Mesenchymal stem cell (in vitro differentiated cells and primary cell): ENCODE results near the gene ATP6V0A1.
"Not testable (repeated sequence)": the region's sequence is repeated elsewhere in the genome, so short reads cannot be mapped to it uniquely, and the experiment has no call there.

Experiments used
- DNase-seq: peaks from one replicate; pipeline ENCODE4 v3.0.0-alpha.2; 2013
- H2AFZ ChIP-seq: one replicate; pipeline ENCODE4 v1.6.1; 2013; ENCODE audit warnings: low read depth, mild to moderate bottlenecking, control low read depth, inconsistent platforms, low read length, moderate library complexity
- H2AK5ac ChIP-seq: 2 replicates; pipeline ENCODE4 v1.6.1; 2013; ENCODE audit warnings: low read length, moderate library complexity, mild to moderate bottlenecking, inconsistent platforms; ENCODE audit not compliant: severe bottlenecking
- H2BK120ac ChIP-seq: one replicate; pipeline ENCODE4 v1.6.1; 2013; ENCODE audit warnings: low read depth, mild to moderate bottlenecking, inconsistent platforms, low read length, moderate library complexity
- H2BK12ac ChIP-seq, 2 experiments: one replicate each; pipeline ENCODE4 v1.6.1; 2013; ENCODE audit warnings: inconsistent platforms in 2 of 2, low read length in 2 of 2, mild to moderate bottlenecking in 2 of 2, moderate library complexity in 2 of 2, control low read depth in 1 of 2
- H2BK15ac ChIP-seq: one replicate; pipeline ENCODE4 v1.6.1; 2013; ENCODE audit warnings: mild to moderate bottlenecking, low read depth, inconsistent platforms; ENCODE audit not compliant: poor library complexity, severe bottlenecking
- H2BK5ac ChIP-seq: 2 replicates; pipeline ENCODE4 v1.6.1; 2013; ENCODE audit warnings: low read depth, mild to moderate bottlenecking, low read length, control low read depth, inconsistent platforms; ENCODE audit not compliant: poor library complexity, severe bottlenecking
- H3K14ac ChIP-seq, 2 experiments: one replicate each; pipeline ENCODE4 v1.6.1; 2013; ENCODE audit warnings: inconsistent platforms in 2 of 2, low read length in 2 of 2, control low read depth in 1 of 2, mild to moderate bottlenecking in 1 of 2, moderate library complexity in 1 of 2
- H3K18ac ChIP-seq, 2 experiments: one replicate each; pipeline ENCODE4 v1.6.1; 2013; ENCODE audit warnings: inconsistent platforms in 2 of 2, low read length in 2 of 2, control low read depth in 1 of 2, low read depth in 1 of 2, mild to moderate bottlenecking in 1 of 2
- H3K23ac ChIP-seq, 2 experiments: one replicate each; pipeline ENCODE4 v1.6.1; 2013; ENCODE audit warnings: inconsistent platforms in 2 of 2, low read length in 2 of 2, mild to moderate bottlenecking in 2 of 2, moderate library complexity in 2 of 2, control low read depth in 1 of 2
- H3K27ac ChIP-seq: 2 replicates; pipeline ENCODE4 v1.5.1; 2013; ENCODE audit warnings: mild to moderate bottlenecking, moderate library complexity, low read length, control low read depth, inconsistent platforms; ENCODE audit not compliant: poor library complexity, severe bottlenecking
- H3K27me3 ChIP-seq, 2 experiments: 2 replicates each; pipeline versions ENCODE4 v1.6.1 to v1.7.0; 2013; ENCODE audit warnings: low read length in 2 of 2, mild to moderate bottlenecking in 2 of 2, moderate library complexity in 2 of 2, control low read depth in 1 of 2, inconsistent platforms in 1 of 2; ENCODE audit not compliant: control insufficient read depth in 1 of 2, insufficient read depth in 1 of 2
- H3K36me3 ChIP-seq, 2 experiments: 2 replicates each; pipeline versions ENCODE4 v1.6.1 to v1.7.0; 2013; ENCODE audit warnings: low read length in 2 of 2, control low read depth in 1 of 2, inconsistent platforms in 1 of 2, low read depth in 1 of 2, mild to moderate bottlenecking in 1 of 2; ENCODE audit not compliant: insufficient read depth in 2 of 2, control insufficient read depth in 1 of 2
- H3K4ac ChIP-seq, 2 experiments: one replicate each; pipeline ENCODE4 v1.6.1; 2013; ENCODE audit warnings: inconsistent platforms in 2 of 2, low read length in 2 of 2, mild to moderate bottlenecking in 2 of 2, moderate library complexity in 2 of 2, control low read depth in 1 of 2, low read depth in 1 of 2
- H3K4me1 ChIP-seq: 2 replicates; pipeline ENCODE4 v1.6.1; 2013; ENCODE audit warnings: low read depth, low read length, control low read depth; ENCODE audit not compliant: control insufficient read depth, insufficient read depth
- H3K4me2 ChIP-seq: 2 replicates; pipeline ENCODE4 v1.6.1; 2013; ENCODE audit warnings: low read length, mild to moderate bottlenecking, inconsistent platforms; ENCODE audit not compliant: poor library complexity, severe bottlenecking
- H3K4me3 ChIP-seq, 2 experiments: 2 replicates each; pipeline versions ENCODE4 v1.5.1 to v1.7.0; 2013; ENCODE audit warnings: low read length in 2 of 2, mild to moderate bottlenecking in 2 of 2, control low read depth in 1 of 2, low read depth in 1 of 2; ENCODE audit not compliant: insufficient read depth in 1 of 2
- H3K79me1 ChIP-seq: replicated peaks from 2 replicates; pipeline ENCODE4 v1.6.1; 2013; ENCODE audit warnings: mild to moderate bottlenecking, control low read depth, low read length, inconsistent platforms; ENCODE audit not compliant: poor library complexity, severe bottlenecking
- H3K9ac ChIP-seq: 2 replicates; pipeline ENCODE4 v1.7.0; 2013; ENCODE audit warnings: mild to moderate bottlenecking, low read length, moderate library complexity
- H3K9me3 ChIP-seq: 2 replicates; pipeline ENCODE4 v1.7.0; 2013; ENCODE audit warnings: mild to moderate bottlenecking, low read length; ENCODE audit not compliant: control insufficient read depth
- H4K8ac ChIP-seq: one replicate; pipeline ENCODE4 v1.6.1; 2013; ENCODE audit warnings: inconsistent platforms, mild to moderate bottlenecking, low read length, moderate library complexity
- H4K91ac ChIP-seq: one replicate; pipeline ENCODE4 v1.6.1; 2013; ENCODE audit warnings: mild to moderate bottlenecking, low read length, inconsistent platforms
- WGBS: methylation state at CpG from one replicate; pipeline ENCODE4 v1.1.7; 2013; ENCODE audit warnings: mixed read lengths; 5-methylcytosine and 5-hydroxymethylcytosine counted together

Gene ATP6V0A1

DNA sequence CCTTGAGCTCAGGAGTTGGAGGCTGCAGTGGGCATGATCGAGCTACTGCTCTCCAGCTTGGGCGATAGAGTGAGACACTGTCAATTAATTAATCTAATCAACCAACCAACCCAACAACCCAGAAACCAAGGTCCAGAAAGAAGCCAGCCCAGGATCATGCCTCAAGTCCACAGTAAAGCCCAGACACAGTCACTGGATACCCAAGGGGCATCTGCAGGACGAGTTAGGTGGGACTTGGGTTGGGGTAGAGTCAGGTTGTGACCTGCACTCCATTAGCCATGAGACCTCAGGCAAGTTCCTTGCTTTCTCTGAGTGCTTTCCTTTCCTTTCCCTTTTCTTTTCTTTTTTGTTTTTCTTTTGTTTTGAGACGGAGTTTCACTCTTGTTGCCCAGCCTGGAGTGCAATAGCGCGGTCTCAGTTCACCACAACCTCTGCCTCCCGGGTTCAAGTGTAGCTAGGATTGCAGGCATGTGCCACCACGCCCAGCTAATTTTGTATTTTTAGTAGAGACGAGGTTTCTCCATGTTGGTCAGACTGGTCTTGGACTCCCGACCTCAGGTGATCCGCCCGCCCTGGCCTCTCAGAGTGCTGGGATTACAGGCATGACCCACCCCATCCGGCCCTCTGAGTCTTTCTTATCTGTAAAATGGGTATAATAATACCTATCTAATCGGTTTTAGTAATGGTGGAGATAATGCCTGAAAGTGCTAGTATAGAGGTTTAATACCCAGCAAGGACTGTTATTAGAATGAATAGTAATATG, 90.5 kb downstream of the ATP6V0A1 start:
- H3K27ac ChIP-seq: no peak overlapping the region
- no peak overlapping the region for H4K8ac ChIP-seq
- 72% methylated on average over 12 of the region's 14 CpGs for WGBS
- H3K79me1 ChIP-seq: peaks cover 16% of the 10 kb centered on the region
- H3K23ac ChIP-seq: no peak overlapping the region
- no peak for DNase-seq
- no peak overlapping the region for H4K91ac ChIP-seq
- H2BK120ac ChIP-seq: no peak overlapping the region
- no peaks in the 10 kb centered on the region for H3K9me3 ChIP-seq
- H2BK12ac ChIP-seq: no peak overlapping the region
- H2AFZ ChIP-seq: no peak overlapping the region
- no peak overlapping the region for H2BK15ac ChIP-seq
- H3K4ac ChIP-seq: no peak overlapping the region
- H3K18ac ChIP-seq: no peak overlapping the region
- peaks cover 24% of the 10 kb centered on the region for H3K4me1 ChIP-seq
- H3K4me3 ChIP-seq: no peak overlapping the region
- H2AK5ac ChIP-seq: no peak overlapping the region
- peaks cover 13 to 29% of the 10 kb centered on the region in 2 experiments for H3K36me3 ChIP-seq
- H3K27me3 ChIP-seq: peaks cover 0 to 5% of the 10 kb centered on the region in 2 experiments
- no peak overlapping the region for H3K4me2 ChIP-seq
- H3K9ac ChIP-seq: no peak overlapping the region
- no peak overlapping the region for H2BK5ac ChIP-seq
- no peak overlapping the region for H3K14ac ChIP-seq

DNA sequence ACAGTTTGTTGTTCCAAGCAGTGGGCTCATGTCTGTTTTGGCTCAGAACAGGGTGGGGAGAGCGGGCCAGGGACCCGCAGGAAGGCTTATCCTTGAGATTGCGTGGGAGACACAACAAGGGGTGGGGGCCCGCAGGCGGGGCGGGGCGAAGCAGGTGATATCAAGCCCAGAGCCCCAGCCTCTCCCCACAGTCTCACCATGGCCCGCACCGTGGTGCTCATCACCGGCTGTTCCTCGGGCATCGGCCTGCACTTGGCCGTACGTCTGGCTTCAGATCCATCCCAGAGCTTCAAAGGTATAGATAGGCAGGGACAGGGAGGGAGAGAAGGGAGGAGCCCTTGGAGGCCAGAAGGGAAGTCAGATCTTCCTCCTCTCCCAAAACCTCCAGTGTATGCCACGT, 94.1 kb downstream of the ATP6V0A1 start, which contains the start of gene HSD17B1:
Gene HSD17B1 (plus strand): TSS at position 188 of the 400 bp plus-strand sequence. CDS start 11 bp downstream, at position 199.
- H3K4me1 ChIP-seq: peaks cover 30% of the 10 kb centered on the region
- H3K27me3 ChIP-seq, H2BK120ac ChIP-seq, H3K18ac ChIP-seq, H2AK5ac ChIP-seq, H3K23ac ChIP-seq, H3K9me3 ChIP-seq, DNase-seq, H2AFZ ChIP-seq, H3K27ac ChIP-seq, H2BK5ac ChIP-seq, H2BK15ac ChIP-seq: not testable (repeated sequence)
- H4K91ac ChIP-seq: peak within 1 kb of the TSS; percentile 28
- peak within 1 kb of the TSS; percentile 23 for H4K8ac ChIP-seq
- H3K79me1 ChIP-seq: peaks cover 17% of the 10 kb centered on the region
- H2BK12ac ChIP-seq: peak within 1 kb of the TSS in 1 of 2 experiments; percentile 12
- peaks cover 3 to 19% of the 10 kb centered on the region in 2 experiments for H3K36me3 ChIP-seq
- peak within 1 kb of the TSS in 1 of 2 experiments; percentile 29 for H3K14ac ChIP-seq
- peak within 1 kb of the TSS; percentile 96 for H3K4me2 ChIP-seq
- H3K4me3 ChIP-seq: peak within 1 kb of the TSS in 1 of 2 experiments; percentile 95
- peak within 1 kb of the TSS; percentile 97 for H3K9ac ChIP-seq
- 90% methylated on average over 12 of the region's 15 CpGs for WGBS
- peak within 1 kb of the TSS in 1 of 2 experiments; percentile 36 for H3K4ac ChIP-seq

DNA sequence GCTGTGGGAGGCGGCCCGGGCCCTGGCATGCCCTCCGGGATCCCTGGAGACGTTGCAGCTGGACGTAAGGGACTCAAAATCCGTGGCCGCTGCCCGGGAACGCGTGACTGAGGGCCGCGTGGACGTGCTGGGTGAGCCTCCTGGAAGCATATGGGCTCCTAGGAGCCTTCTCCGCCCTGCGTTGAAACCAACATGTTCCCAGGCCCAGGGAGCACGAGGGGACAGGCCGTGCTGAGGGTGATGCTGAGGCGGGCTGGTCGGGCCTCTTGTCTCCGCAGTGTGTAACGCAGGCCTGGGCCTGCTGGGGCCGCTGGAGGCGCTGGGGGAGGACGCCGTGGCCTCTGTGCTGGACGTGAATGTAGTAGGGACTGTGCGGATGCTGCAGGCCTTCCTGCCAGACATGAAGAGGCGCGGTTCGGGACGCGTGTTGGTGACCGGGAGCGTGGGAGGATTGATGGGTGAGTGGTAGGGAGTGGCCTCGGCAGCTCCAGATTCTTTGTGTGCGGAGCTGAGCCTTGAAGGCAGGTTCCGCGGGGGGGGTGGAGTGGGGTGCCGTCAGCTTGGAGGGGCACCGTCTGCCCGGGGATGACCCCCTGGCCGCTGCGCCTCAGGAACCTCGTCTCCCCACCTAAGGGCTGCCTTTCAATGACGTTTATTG, 94.6 kb downstream of the ATP6V0A1 start:
- H3K23ac ChIP-seq: no peak overlapping the region
- peak overlapping the region; percentile 28 for H4K91ac ChIP-seq
- peak; percentile 36 for DNase-seq
- no peak overlapping the region for H2AK5ac ChIP-seq
- H2AFZ ChIP-seq: no peak overlapping the region
- no peaks in the 10 kb centered on the region for H3K27me3 ChIP-seq
- H3K14ac ChIP-seq: no peak overlapping the region
- H2BK120ac ChIP-seq: no peak overlapping the region
- H3K4me3 ChIP-seq: peak overlapping the region in 1 of 2 experiments; percentile 95
- H3K27ac ChIP-seq: no peak overlapping the region
- H3K9me3 ChIP-seq: no peaks in the 10 kb centered on the region
- H2BK5ac ChIP-seq: no peak overlapping the region
- H2BK15ac ChIP-seq: no peak overlapping the region
- no peak overlapping the region for H2BK12ac ChIP-seq
- peaks cover 3 to 15% of the 10 kb centered on the region in 2 experiments for H3K36me3 ChIP-seq
- H3K4me1 ChIP-seq: peaks cover 24% of the 10 kb centered on the region
- peak overlapping the region in 1 of 2 experiments; percentile 36 for H3K4ac ChIP-seq
- H3K18ac ChIP-seq: no peak overlapping the region
- H4K8ac ChIP-seq: peak overlapping the region; percentile 23
- peak overlapping the region; percentile 97 for H3K9ac ChIP-seq
- H3K79me1 ChIP-seq: peaks cover 13% of the 10 kb centered on the region
- H3K4me2 ChIP-seq: no peak overlapping the region
- WGBS: 88% methylated on average over 45 of the region's 45 CpGs

DNA sequence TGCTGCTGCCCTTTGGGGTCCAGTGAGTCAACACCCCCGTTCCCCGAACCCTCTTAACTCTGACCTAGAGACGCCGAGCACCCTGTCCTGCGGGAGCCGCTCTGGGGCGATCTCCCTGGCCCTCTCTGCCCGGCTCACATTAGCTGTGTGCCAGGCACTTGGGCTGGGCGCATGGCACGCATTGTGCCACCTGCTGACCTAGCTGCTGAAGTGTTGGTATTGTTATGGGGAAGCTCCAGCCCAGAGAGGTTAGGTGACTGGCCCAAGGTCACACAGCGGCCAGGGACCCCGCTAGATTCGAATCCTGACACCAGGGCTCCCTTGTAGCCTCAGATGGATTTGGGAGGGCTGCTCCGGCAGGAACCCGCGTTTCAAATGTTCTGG, 95.2 kb downstream of the ATP6V0A1 start:
- DNase-seq: no peak
- H2BK5ac ChIP-seq: no peak overlapping the region
- no peaks in the 10 kb centered on the region for H3K9me3 ChIP-seq
- no peak overlapping the region for H4K8ac ChIP-seq
- peak overlapping the region; percentile 74 to 95 for H3K4me3 ChIP-seq
- peak overlapping the region in 1 of 2 experiments; percentile 29 for H3K14ac ChIP-seq
- H3K4me1 ChIP-seq: peaks cover 20% of the 10 kb centered on the region
- no peak overlapping the region for H2AFZ ChIP-seq
- no peak overlapping the region for H3K27ac ChIP-seq
- no peak overlapping the region for H3K23ac ChIP-seq
- H4K91ac ChIP-seq: peak overlapping the region; percentile 87
- 67% methylated on average over 16 of the region's 16 CpGs for WGBS
- no peaks in the 10 kb centered on the region for H3K27me3 ChIP-seq
- peak overlapping the region; percentile 97 for H3K9ac ChIP-seq
- H2AK5ac ChIP-seq: no peak overlapping the region
- H3K18ac ChIP-seq: peak overlapping the region; percentile 95 to 97
- peak overlapping the region in 1 of 2 experiments; percentile 12 for H2BK12ac ChIP-seq
- H3K4me2 ChIP-seq: peak overlapping the region; percentile 96
- H3K36me3 ChIP-seq: peaks cover 3 to 15% of the 10 kb centered on the region in 2 experiments
- H2BK15ac ChIP-seq: peak overlapping the region; percentile 86
- H3K79me1 ChIP-seq: peaks cover 13% of the 10 kb centered on the region
- peak overlapping the region; percentile 73 for H2BK120ac ChIP-seq
- peak overlapping the region; percentile 42 to 100 for H3K4ac ChIP-seq
